HG02943 (cell line): Measurements from ENCODE around the gene SCIN.

ENCODE experiments used
- ATAC-seq: cut with Tn5 transposase; IDR thresholded peaks from one replicate; pipeline ENCODE4 v1.9.1; 2021; ENCODE audit warnings: mild to moderate bottlenecking, low read depth, moderate library complexity; ENCODE audit not compliant: unreplicated experiment

SCIN gene

DNA sequence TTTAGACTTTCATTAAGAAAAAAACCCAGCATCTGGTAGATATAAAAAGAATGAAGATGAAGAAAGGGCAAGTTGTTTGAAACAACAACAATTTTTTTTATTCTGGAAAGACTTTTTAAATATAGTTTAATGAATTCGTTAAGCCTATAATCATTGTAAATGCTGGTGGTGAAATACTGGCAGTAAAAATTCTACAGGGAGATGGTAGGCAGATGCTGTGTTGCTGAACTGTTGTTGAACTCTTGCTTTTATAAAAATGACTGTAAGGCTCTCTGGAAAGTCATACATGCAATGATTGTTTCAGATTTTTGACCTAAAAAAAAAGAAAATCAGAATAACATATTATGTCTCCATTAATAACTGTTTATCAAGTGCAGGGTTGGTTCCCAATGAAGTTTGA lies 39.0 kb downstream of the SCIN start:
- ATAC-seq: no peak

DNA sequence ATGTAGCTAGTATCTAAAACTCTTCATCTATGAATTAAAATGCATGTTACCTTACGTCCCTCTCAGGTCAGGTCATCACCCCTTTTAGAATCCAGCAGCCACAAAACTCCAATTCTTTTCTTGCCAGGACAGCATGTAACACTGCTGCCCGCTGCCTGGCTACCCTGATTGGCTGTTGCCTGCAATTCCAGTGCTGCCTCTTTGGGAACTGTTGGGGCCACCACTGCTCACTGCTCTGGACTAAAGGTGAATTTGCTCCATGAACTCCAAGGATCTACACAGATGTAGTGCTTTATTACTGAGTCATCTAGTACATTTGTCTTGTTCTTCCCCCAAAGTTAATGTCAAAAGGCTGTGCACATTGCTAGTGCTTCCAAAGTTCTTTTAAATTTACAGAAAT lies 40.4 kb downstream of the SCIN start:
- ATAC-seq: no peak

GRCh38 chr7:12612622-12613021 lies 42.1 kb downstream of the SCIN start:
- no peak for ATAC-seq

DNA sequence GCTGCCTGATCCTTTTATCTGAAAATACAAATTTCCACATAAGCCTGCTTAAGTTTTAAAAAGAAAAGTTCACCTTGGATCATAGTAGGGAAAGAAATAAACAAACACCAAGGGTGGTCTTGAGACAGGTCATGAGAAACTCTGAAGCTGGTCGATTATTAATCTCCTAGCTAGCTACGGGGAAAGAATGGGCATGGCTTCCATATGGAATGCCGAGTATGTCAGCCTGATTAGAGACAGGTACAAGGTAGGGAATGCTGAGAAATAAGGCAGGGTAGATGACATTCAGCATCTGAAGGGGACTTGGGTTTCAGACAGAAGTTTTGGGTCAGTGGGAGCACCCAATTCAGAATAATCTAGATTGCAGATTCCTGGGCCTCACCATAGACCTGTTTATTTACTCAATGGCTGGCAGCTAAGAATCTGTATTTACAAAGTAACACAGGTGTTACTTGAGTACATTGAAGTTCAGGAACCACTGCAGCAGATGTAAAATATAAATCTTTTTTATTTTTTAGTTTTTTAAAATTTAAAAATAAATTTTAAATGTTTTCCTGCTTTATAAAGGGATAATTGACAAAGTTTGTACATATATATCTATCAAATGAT lies 49.0 kb downstream of the SCIN start:
- no peak for ATAC-seq

DNA sequence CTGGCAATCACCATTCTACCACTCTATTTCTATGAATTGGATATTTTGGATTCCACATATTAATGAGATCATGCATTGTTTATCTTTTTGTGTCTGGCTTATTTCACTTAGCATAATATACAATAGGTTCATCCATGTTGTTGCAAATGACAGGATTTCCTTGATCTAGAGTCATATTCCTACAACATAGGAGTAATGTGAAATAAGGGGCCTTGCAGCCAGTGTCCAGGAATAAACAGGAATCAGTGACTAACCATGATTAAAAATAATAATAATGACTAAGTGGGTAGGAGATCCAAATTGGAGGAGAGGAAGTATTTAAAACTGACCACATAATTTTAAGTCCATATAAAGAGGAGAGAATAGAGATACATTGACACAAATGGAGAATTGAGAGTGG lies 49.9 kb downstream of the SCIN start:
- no peak for ATAC-seq

- no peak for ATAC-seq
Measured at GRCh38 chr7:12623223-12623622, 52.7 kb downstream of the SCIN start.

DNA sequence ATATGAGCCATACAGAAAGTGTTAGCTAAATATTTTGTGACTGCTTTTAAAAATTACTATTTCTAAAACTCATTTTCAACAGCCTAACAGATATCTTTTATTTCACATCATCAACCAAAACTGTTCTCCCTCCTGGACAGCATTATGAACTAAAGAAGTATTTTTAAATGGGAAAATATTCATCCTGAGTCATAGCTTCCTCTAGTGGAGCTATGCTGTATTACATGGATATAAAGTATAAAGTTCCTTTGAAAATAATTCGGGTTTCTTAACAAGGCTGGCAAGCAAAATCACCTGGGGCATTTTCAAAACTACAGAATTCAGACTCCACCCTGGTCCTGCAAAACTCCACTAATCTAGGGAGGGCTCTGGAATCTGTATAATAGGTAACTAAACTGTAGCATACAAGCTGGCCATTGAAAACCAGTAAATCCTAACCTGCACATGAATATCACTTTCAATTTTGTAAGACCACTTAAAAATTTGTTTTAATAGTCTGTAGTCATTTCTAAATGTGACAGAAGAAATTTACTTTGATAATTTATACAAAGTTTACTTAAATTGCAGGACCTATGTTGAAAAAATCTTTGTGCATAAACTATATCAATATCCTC lies 53.5 kb downstream of the SCIN start:
- ATAC-seq: no peak

DNA sequence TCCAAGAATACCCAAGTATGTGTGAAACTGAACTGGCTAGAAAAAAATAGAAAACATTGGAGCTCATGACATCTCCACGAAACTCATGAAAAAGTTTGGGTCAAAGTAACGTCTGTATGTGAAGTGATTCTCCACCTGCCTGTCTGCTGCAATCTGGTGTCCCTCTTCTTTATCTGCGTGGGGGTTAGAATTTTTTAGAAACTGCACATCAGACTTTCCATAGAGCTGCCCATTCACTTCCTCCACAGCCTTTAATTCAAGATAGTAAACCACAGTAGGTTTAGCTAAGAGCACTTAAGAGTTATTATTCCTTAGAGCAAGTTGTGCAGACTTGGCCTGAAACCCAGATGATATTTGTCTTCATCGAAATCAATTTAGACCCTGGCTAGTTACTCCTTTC lies 55.3 kb downstream of the SCIN start:
- ATAC-seq: no peak

- ATAC-seq: no peak
Measured at GRCh38 chr7:12629816-12630512, 59.4 kb downstream of the SCIN start.

GRCh38 chr7:12630513-12630819 lies 59.9 kb downstream of the SCIN start:
- ATAC-seq: no peak

- ATAC-seq: no peak
Measured at GRCh38 chr7:12633582-12633981, 63.1 kb downstream of the SCIN start.

DNA sequence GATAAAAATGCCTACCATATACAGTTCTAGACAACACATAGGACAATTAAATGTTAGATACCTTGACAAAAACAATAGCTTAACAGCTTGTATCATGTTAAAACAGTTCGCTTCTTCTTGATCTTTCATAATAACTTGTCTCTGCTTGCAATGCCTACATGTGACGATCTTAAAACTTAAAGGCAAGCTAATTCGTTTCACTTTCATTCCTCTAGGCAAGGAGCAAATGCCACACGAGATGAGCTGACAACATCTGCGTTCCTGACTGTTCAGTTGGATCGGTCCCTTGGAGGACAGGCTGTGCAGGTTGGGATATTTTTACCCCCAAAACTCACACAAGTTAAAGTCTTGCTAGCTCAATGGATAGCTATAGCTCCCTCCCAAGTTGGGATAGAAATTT lies 65.3 kb downstream of the SCIN start:
- ATAC-seq: peak; percentile 62

GRCh38 chr7:12637328-12637727 lies 66.8 kb downstream of the SCIN start:
- no peak for ATAC-seq

DNA sequence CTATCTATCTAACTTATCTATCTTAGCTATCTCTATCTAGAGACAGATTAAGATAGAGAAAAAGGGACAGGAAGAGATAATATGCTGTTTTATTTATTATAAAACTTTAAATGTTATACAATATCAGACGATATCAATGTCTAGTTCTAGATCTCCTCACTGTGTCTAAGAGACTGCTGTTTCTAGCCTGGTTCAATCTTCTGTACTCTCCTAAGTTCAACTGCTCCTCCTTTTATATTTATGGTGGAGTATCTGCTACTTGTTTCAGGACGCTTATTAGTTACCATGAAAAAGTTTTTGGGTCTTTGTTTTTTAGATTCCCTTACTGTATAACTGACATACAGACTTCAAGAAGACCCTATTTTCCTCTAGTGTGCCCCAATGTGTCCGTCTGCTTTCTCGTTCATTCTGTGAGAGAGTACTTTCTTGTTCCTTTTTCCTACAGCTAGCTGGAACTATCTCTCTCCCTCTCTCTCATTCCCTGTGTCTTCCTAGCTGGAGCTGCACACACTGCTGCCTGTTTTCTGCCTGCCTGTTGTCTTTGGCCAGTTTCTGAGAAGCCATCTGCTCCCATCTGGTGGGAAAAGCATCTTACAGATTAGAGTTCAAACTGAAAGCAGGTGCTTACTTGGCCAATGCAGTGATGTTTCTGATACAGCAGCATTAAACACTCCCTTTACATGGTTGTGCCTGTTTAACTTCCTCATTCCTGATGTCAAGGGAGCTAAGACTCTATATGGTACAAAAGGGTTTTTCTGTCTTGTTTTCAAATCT lies 67.5 kb downstream of the SCIN start:
- ATAC-seq: peak; percentile 45

GRCh38 chr7:12638851-12639456 lies 68.4 kb downstream of the SCIN start:
- peak; percentile 48 for ATAC-seq

DNA sequence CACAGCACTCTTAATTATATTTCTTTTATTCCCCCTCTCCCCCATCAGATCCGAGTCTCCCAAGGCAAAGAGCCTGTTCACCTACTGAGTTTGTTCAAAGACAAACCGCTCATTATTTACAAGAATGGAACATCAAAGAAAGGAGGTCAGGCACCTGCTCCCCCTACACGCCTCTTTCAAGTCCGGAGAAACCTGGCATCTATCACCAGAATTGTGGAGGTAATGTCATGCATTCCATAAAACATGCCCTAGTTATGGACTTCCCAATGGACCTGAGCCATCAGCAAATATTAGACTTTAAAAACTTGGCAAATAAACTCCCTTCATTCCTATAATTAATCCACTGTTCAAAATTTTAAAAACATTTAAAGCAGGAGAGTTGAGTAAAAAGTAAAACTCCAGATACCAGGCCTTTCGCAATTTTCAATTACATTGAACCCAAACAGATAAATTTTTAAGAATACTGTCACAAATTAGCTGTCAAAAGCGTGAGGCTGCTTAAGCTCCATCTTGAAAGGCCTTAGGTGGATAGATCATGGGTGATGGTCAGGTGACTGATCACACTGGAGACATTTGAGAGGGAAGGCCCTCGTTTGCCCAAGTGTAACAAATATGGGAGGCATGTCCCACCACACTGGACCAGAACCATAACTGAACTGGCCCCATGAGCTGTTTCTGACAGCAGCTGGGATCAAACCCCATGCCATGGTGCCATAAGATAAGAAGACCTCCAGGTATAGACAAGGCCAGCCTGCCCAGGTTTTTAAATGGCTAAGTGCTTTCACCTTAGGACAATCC lies 70.0 kb downstream of the SCIN start:
- ATAC-seq: no peak

DNA sequence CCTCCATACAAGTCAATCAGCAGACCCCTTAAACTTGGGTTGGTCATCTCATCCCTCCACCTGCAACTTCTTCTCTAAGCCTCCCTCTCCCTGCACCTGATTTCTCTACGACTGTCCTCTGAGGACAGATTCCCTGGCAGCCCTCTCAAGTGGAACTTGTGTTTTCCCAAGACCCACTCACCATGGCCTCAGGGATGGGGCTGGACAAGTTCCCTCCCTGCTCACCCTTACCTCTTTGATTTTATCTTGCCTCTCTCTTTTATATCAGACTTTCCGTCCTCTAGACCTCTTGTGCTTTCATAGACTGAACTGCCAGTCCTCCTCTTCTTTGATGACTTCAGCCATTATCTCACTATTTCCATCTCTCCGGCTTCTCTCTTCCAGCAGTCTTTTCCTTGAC lies 70.7 kb downstream of the SCIN start:
- ATAC-seq: no peak

- no peak for ATAC-seq
Measured at GRCh38 chr7:12642508-12642907, 72.0 kb downstream of the SCIN start.

DNA sequence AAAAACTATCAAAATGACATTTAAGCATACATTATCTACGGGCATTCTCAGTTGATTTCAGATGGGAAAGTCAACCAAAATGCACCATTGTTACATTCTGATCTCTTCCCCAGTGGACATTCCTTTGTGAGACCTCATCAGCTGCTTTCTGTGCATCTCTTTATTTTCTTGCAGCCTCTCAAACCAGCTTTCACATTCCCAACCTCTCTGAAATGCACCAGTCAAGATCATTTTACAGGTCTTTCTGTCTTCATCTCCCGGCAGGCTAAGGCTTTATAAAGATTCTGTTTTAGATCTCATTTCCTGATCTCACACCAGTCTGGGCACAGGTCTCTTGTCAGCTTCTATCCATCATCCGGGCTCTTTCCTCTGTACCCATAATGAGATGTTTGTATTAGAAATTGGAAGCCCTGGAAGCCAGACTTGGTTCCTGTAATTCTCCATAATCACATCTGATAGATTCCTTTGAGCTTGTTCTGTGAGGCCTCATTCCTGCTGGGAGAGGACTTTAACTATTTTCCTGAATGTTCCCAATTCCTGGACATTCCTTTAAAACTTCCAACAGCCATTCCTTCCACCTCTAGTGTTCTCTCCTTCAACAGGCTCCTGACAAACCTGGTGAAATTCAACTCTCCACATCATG lies 72.6 kb downstream of the SCIN start:
- ATAC-seq: no peak

GRCh38 chr7:12643644-12644043 lies 73.1 kb downstream of the SCIN start:
- ATAC-seq: no peak
